Measurements from ENCODE around the gene LYPD8. TPM values are rescaled to one million over a fixed set of nuclear protein-coding genes. Genes with fewer than 3 reads are reported as not detected.

The LYPD8 gene
- total and polyA plus RNA-seq, 12 donors = not detected

- WGBS, 2 donors = 98 to 99% methylated on average over 2 of the region's 2 CpGs
- DNase-seq (no peak), ATAC-seq (no peak)
- H3K27ac ChIP-seq = no peak overlapping the region
- H3K27me3 ChIP-seq = no peaks in the 10 kb centered on the region
- no peak overlapping the region for H3K4me3 ChIP-seq
- H3K36me3 ChIP-seq = no peaks in the 10 kb centered on the region
- H3K9me3 ChIP-seq = no peaks in the 10 kb centered on the region
- intact Hi-C loops (cut with DNase I) = no loop called here
- no peak for TF ChIP-seq CTCF (IDR thresholded peaks at IDR 0.05)
- H3K4me1 ChIP-seq = no peaks in the 10 kb centered on the region
These were observed 1.8 kb downstream of the LYPD8 start for GRCh38 chr1:248753708-248754280.

DNA sequence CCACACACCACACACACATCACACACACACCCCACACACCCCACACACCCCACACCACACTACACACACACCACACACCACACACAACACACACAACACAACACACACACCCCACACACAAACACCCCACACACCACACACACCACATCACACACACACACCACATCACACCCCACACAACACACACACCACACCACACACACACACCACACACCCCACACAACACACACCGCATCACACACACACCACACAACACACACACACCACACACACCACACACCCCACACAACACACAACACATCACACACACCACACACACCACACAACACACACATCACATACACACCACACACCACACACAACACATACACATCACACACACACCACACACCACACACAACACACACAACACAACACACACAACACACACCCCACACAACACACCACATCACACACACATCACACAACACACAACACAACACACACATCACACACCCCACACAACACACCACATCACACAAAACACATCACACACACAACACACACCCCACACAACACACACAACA is 2.4 kb downstream of the LYPD8 start:
- intact Hi-C loops (cut with DNase I) = no loop called here
- H3K27me3 ChIP-seq = no peaks in the 10 kb centered on the region
- DNase-seq (no peak), ATAC-seq (no peak)
- 93 to 100% methylated on average over 1 of the region's 1 CpG for WGBS, 2 donors
- no peaks in the 10 kb centered on the region for H3K9me3 ChIP-seq
- no peak overlapping the region for H3K27ac ChIP-seq
- H3K36me3 ChIP-seq = no peaks in the 10 kb centered on the region
- no peak for TF ChIP-seq CTCF (IDR thresholded peaks at IDR 0.05)
- H3K4me1 ChIP-seq = no peaks in the 10 kb centered on the region
- no peak overlapping the region for H3K4me3 ChIP-seq

DNA sequence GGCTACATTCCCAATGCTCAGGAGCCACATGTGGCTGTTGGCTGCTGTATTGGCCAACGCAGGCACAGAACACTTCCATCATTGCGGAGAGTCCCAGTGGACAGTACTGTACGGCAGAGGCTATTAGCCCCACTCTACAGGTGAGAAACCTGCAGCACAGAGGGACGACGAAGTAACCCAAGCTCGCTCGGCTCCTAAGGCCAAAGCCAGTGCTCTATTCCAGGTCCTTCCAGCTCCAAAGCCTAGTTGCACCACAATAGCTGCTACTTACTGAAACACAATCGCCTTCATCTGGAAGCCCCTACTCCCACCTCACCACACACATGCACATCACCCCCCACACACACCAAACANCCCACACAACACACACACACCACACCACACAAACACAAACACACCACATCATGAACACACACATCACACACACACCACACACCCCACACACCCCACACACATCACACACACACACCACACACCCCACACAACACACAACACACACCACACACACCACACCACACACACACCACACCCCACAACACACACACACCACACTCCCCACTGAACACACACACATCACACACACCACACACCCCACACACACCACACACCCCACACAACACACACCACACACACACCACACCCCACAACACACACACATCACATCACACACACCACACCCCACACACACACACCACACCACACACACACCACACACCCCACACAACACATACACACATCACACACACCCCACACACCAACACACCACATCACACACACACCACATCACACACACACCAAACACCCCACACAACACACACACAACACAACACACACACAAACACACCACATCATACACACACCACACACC is 3.2 kb downstream of the LYPD8 start:
- 71 to 83% methylated on average over 8 of the region's 8 CpGs for WGBS, 2 donors
- Histone ChIP-seq H3K36me3 (no peaks in the 10 kb centered on the region), H3K4me1 (no peaks in the 10 kb centered on the region), H3K4me3 (no peak overlapping the region), H3K27me3 (no peaks in the 10 kb centered on the region), H3K27ac (no peak overlapping the region), H3K9me3 (no peaks in the 10 kb centered on the region)
- no peak for TF ChIP-seq CTCF (IDR thresholded peaks at IDR 0.05)
- ATAC-seq (no peak), DNase-seq (no peak)
- intact Hi-C loops (cut with DNase I) = no loop called here

- Histone ChIP-seq H3K27me3 (no peaks in the 10 kb centered on the region), H3K36me3 (no peaks in the 10 kb centered on the region), H3K4me3 (no peak overlapping the region), H3K4me1 (no peaks in the 10 kb centered on the region), H3K9me3 (no peaks in the 10 kb centered on the region), H3K27ac (no peak overlapping the region)
- no peak for DNase-seq
- ATAC-seq = no peak
- no peak for TF ChIP-seq CTCF (IDR thresholded peaks at IDR 0.05)
- 79 to 82% methylated on average over 4 of the region's 4 CpGs for WGBS, 2 donors
- intact Hi-C loops (cut with DNase I) = no loop called here
These were observed 3.9 kb downstream of the LYPD8 start for GRCh38 chr1:248751635-248752034.
